Upper lobe of right lung (tissue), 1 donor: ENCODE data around the gene SLC5A9. TPM values are rescaled to one million over a fixed set of nuclear protein-coding genes. Genes with fewer than 3 reads are reported as not detected.

Experiments
- ATAC-seq: fragments of 200-7000 bp; cut with Tn5 transposase; one replicate; pipeline ENCODE4 v1.9.1; 2020; ENCODE audit warnings: mild to moderate bottlenecking, moderate library complexity
- DNase-seq: peaks from one replicate; pipeline ENCODE4 v3.0.0-alpha.2; 2020
- H3K27ac ChIP-seq: fragments of 200-600 bp; one replicate; pipeline ENCODE4 v1.8.0; 2022
- H3K27me3 ChIP-seq: fragments of 200-600 bp; one replicate; pipeline ENCODE4 v1.8.0; 2022; ENCODE audit warnings: mild to moderate bottlenecking
- H3K36me3 ChIP-seq: fragments of 200-600 bp; one replicate; pipeline ENCODE4 v1.8.0; 2022
- H3K4me1 ChIP-seq: fragments of 200-600 bp; one replicate; pipeline ENCODE4 v1.8.0; 2022
- H3K4me3 ChIP-seq: fragments of 200-600 bp; one replicate; pipeline ENCODE4 v1.8.0; 2022; ENCODE audit warnings: mild to moderate bottlenecking
- H3K9me3 ChIP-seq: fragments of 200-600 bp; one replicate; pipeline ENCODE4 v1.8.0; 2022
- CTCF ChIP-seq: fragments of 200-600 bp; IDR thresholded peaks from one replicate; pipeline ENCODE4 v1.8.0; 2022; ENCODE audit warnings: antibody characterized with exemption
- intact Hi-C: fragments of 100-400 bp; cut with DNase I; formaldehyde crosslinking; loops from one replicate; pipeline ENCODE4 v1.11.0; 2022
- total RNA-seq: library from RNA; stranded (reverse); fragmentation: NEBNext Ultra II Directional; extraction: Animal tissue kit (Norgen Biotek cat#: 25700); gene quantifications from one replicate; pipeline ENCODE4 v1.2.1, GENCODE V29; 2021
- donor health status: DM: no; HTN: yes; CAD: no; lungs with severe emphysema.

The SLC5A9 gene
- total RNA-seq, 1 donor from 2014 or later, result 4.7 TPM

- H3K36me3 ChIP-seq, result no peaks in the 10 kb centered on the region
- no peak overlapping the region for H3K4me3 ChIP-seq
- no peaks in the 10 kb centered on the region for H3K4me1 ChIP-seq
- ATAC-seq (no peak), DNase-seq (no peak)
- no peak overlapping the region for H3K27ac ChIP-seq
- intact Hi-C loops, result no loop called here
- no peaks in the 10 kb centered on the region for H3K27me3 ChIP-seq
- H3K9me3 ChIP-seq, result no peaks in the 10 kb centered on the region
- no peak for TF ChIP-seq CTCF
These were observed 36.1 kb upstream of the SLC5A9 start for GRCh38 chr1:48186306-48186839.

- H3K27me3 ChIP-seq, result no peaks in the 10 kb centered on the region
- intact Hi-C loops, result no loop called here
- ATAC-seq, result no peak
These were observed 34.5 kb upstream of the SLC5A9 start for GRCh38 chr1:48187969-48188563.

GRCh38 chr1:48190881-48191280, 31.6 kb upstream of the SLC5A9 start:
- DNase-seq (no peak), ATAC-seq (no peak)
- Histone ChIP-seq H3K27ac (no peak overlapping the region), H3K9me3 (no peaks in the 10 kb centered on the region), H3K27me3 (no peaks in the 10 kb centered on the region), H3K4me1 (no peaks in the 10 kb centered on the region), H3K36me3 (no peaks in the 10 kb centered on the region), H3K4me3 (no peak overlapping the region)
- no peak for TF ChIP-seq CTCF
- intact Hi-C loops, result no loop called here

More at GRCh38 chr1:48187969-48188563, 34.5 kb upstream of the SLC5A9 start:
- H3K4me3 ChIP-seq, result no peak overlapping the region
- TF ChIP-seq CTCF, result no peak
- H3K9me3 ChIP-seq, result no peaks in the 10 kb centered on the region
- no peak for DNase-seq
- no peak overlapping the region for H3K27ac ChIP-seq
- no peaks in the 10 kb centered on the region for H3K36me3 ChIP-seq
- no peaks in the 10 kb centered on the region for H3K4me1 ChIP-seq

DNA sequence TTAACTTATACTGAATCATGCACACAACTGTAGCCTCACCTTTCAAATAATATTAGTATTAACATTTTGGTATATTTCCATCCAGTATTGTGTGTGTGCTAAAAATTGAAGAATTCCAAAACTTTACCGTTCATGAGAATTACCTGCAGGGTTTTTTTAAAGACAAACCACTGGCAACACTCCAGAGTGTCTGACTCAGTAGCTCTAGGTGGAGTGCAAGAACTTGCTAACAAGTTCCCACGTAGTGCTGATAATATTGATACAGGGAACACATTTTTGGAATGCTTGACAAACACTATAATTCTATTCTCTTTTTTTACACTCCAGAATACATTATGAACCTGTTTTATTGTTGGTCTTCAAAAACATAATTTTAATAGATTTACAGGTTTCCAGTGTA, 27.7 kb upstream of the SLC5A9 start:
- intact Hi-C loops, result no loop called here
- no peak for TF ChIP-seq CTCF
- H3K9me3 ChIP-seq, result no peaks in the 10 kb centered on the region

GRCh38 chr1:48196237-48196636, 26.3 kb upstream of the SLC5A9 start:
- TF ChIP-seq CTCF, result no peak
- Histone ChIP-seq H3K9me3 (no peaks in the 10 kb centered on the region), H3K27me3 (no peaks in the 10 kb centered on the region), H3K4me1 (no peaks in the 10 kb centered on the region), H3K4me3 (no peak overlapping the region), H3K36me3 (no peaks in the 10 kb centered on the region), H3K27ac (no peak overlapping the region)
- intact Hi-C loops, result no loop called here
- DNase-seq (no peak), ATAC-seq (peak; percentile 70)

More for the DNA sequence above, 27.7 kb upstream of the SLC5A9 start:
- no peak overlapping the region for H3K27ac ChIP-seq
- ATAC-seq (no peak), DNase-seq (no peak)
- H3K4me3 ChIP-seq, result no peak overlapping the region
- H3K36me3 ChIP-seq, result no peaks in the 10 kb centered on the region
- H3K4me1 ChIP-seq, result no peaks in the 10 kb centered on the region
- H3K27me3 ChIP-seq, result no peaks in the 10 kb centered on the region

DNA sequence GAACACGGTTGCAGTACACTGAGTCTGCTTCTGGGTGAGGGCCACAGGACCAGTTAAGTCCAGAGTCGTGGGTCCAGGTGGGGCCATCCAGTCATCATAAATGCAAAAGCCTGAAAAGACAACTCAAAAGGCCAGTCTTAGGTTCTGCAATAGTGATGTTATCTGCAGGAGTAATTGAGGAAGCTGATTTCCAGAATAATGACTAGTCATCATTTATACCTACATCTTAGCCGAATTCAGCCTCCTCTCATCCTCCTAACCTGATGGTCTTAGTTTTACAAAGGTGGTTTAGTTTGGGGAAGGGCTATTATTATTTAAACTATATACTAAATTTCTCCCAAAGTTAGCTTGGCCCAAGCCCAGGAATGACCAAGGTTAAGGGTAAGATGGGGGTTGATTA, 23.5 kb upstream of the SLC5A9 start:
- H3K27ac ChIP-seq, result no peak overlapping the region
- H3K4me1 ChIP-seq, result no peaks in the 10 kb centered on the region
- no peak for TF ChIP-seq CTCF
- no peaks in the 10 kb centered on the region for H3K27me3 ChIP-seq
- no peaks in the 10 kb centered on the region for H3K36me3 ChIP-seq
- DNase-seq (no peak), ATAC-seq (no peak)
- H3K9me3 ChIP-seq, result no peaks in the 10 kb centered on the region
- no peak overlapping the region for H3K4me3 ChIP-seq
- intact Hi-C loops, result no loop called here
